OCI-LY1 (cell line): ENCODE data around the gene TERT.

Experiments
- H2AFZ ChIP-seq: fragments of 200-600 bp; sonication (generic), shearing (Covaris generic); 2 replicates; pipeline ENCODE4 v1.6.0; 2014; ENCODE audit warnings: antibody characterized with exemption, mild to moderate bottlenecking, low read length
- H3F3A ChIP-seq: fragments of 200-600 bp; sonication (generic), shearing (Covaris generic); 2 replicates; pipeline ENCODE4 v1.6.0; 2014; ENCODE audit warnings: mild to moderate bottlenecking, antibody characterized with exemption, low read length, moderate library complexity; ENCODE audit not compliant: insufficient read depth
- H3K27ac ChIP-seq: fragments of 200-600 bp; sonication (generic); 2 replicates; pipeline ENCODE4 v1.5.1; 2014; ENCODE audit warnings: low read length, mixed run types, mild to moderate bottlenecking, low read depth; ENCODE audit not compliant: poor library complexity, severe bottlenecking
- H3K27me3 ChIP-seq: fragments of 200-600 bp; sonication (generic); 2 replicates; pipeline ENCODE4 v1.6.0; 2014; ENCODE audit warnings: antibody characterized with exemption, mild to moderate bottlenecking, low read length, moderate library complexity; ENCODE audit not compliant: insufficient read depth
- H3K36me3 ChIP-seq: fragments of 200-600 bp; sonication (generic); 2 replicates; pipeline ENCODE4 v1.6.1; 2014; ENCODE audit warnings: mild to moderate bottlenecking, antibody characterized with exemption, low read length, moderate library complexity, mixed read lengths; ENCODE audit not compliant: insufficient read depth
- H3K4me1 ChIP-seq: fragments of 200-600 bp; sonication (generic); 2 replicates; pipeline ENCODE4 v1.5.1; 2014; ENCODE audit warnings: mild to moderate bottlenecking, low read length, moderate library complexity; ENCODE audit not compliant: insufficient read depth, severe bottlenecking
- H3K4me2 ChIP-seq: fragments of 200-600 bp; sonication (generic), shearing (Covaris generic); 2 replicates; pipeline ENCODE4 v1.6.1; 2014; ENCODE audit warnings: low read length
- H3K4me3 ChIP-seq: fragments of 200-600 bp; sonication (generic); 2 replicates; pipeline ENCODE4 v1.5.1; 2014; ENCODE audit warnings: low read length, low read depth, mild to moderate bottlenecking, mixed read lengths; ENCODE audit not compliant: poor library complexity, severe bottlenecking
- H3K79me2 ChIP-seq: fragments of 200-600 bp; shearing (Covaris generic); 2 replicates; pipeline ENCODE4 v1.6.1; 2016; ENCODE audit warnings: mixed run types, low read length, mixed read lengths; ENCODE audit not compliant: insufficient read depth
- H3K9ac ChIP-seq: fragments of 200-600 bp; sonication (generic), shearing (Covaris generic); 2 replicates; pipeline ENCODE4 v1.6.1; 2014; ENCODE audit warnings: mild to moderate bottlenecking, low read length, mixed read lengths
- H3K9me2 ChIP-seq: fragments of 200-600 bp; sonication (generic), shearing (Covaris generic); 2 replicates; pipeline ENCODE4 v1.6.1; 2014; ENCODE audit warnings: low read depth, mild to moderate bottlenecking, low read length, mixed read lengths
- H3K9me3 ChIP-seq: fragments of 200-600 bp; shearing (Covaris generic); 2 replicates; pipeline ENCODE4 v1.6.1; 2014; ENCODE audit warnings: low read length, mixed read lengths
- H4K20me1 ChIP-seq: fragments of 200-600 bp; sonication (generic), shearing (Covaris generic); 2 replicates; pipeline ENCODE4 v1.6.0; 2016; ENCODE audit warnings: mild to moderate bottlenecking, low read length; ENCODE audit not compliant: insufficient read depth
- CTCF ChIP-seq: fragments of 200-600 bp; sonication (generic), shearing (Covaris generic); IDR thresholded peaks from 2 replicates; pipeline ENCODE4 v1.5.1; 2017; ENCODE audit warnings: mild to moderate bottlenecking, antibody characterized with exemption, low read length, moderate library complexity, mixed read lengths
- EZH2 ChIP-seq: fragments of 200-600 bp; sonication (generic), shearing (Covaris generic); IDR thresholded peaks from 2 replicates; pipeline ENCODE4 v1.8.0; 2017; ENCODE audit warnings: borderline replicate concordance, mixed run types, mild to moderate bottlenecking, antibody characterized with exemption, low read length, moderate library complexity, mixed read lengths

Gene TERT

GRCh38 chr5:1243487-1244130 is 51.3 kb downstream of the TERT start:
- TF ChIP-seq CTCF, result no peak
- no peak for TF ChIP-seq EZH2
- Histone ChIP-seq H3K4me3 (no peak overlapping the region), H3K27ac (no peak overlapping the region), H3K9me2 (no peaks in the 10 kb centered on the region), H3K79me2 (no peaks in the 10 kb centered on the region), H3K4me2 (no peak overlapping the region), H3K4me1 (no peaks in the 10 kb centered on the region), H3K36me3 (no peaks in the 10 kb centered on the region), H3K9me3 (no peaks in the 10 kb centered on the region), H3K9ac (no peak overlapping the region), H2AFZ (no peak overlapping the region), H4K20me1 (no peaks in the 10 kb centered on the region), H3F3A (no peaks in the 10 kb centered on the region), H3K27me3 (no peaks in the 10 kb centered on the region)

- no peak overlapping the region for H3K4me2 ChIP-seq
- H3K9me3 ChIP-seq, result no peaks in the 10 kb centered on the region
- no peak overlapping the region for H3K9ac ChIP-seq
- H2AFZ ChIP-seq, result no peak overlapping the region
- no peaks in the 10 kb centered on the region for H3K36me3 ChIP-seq
- no peaks in the 10 kb centered on the region for H3K79me2 ChIP-seq
- no peaks in the 10 kb centered on the region for H3F3A ChIP-seq
- H4K20me1 ChIP-seq, result no peaks in the 10 kb centered on the region
- H3K27me3 ChIP-seq, result no peaks in the 10 kb centered on the region
- TF ChIP-seq CTCF, result no peak
- no peak for TF ChIP-seq EZH2
- no peak overlapping the region for H3K4me3 ChIP-seq
- H3K27ac ChIP-seq, result no peak overlapping the region
- no peaks in the 10 kb centered on the region for H3K4me1 ChIP-seq
- H3K9me2 ChIP-seq, result no peaks in the 10 kb centered on the region
Measured at GRCh38 chr5:1242733-1243486, 52.0 kb downstream of the TERT start.

GRCh38 chr5:1241509-1242080 is 53.3 kb downstream of the TERT start:
- no peak overlapping the region for H3K4me3 ChIP-seq
- no peak overlapping the region for H3K4me2 ChIP-seq
- no peak overlapping the region for H3K9ac ChIP-seq
- no peak overlapping the region for H2AFZ ChIP-seq
- no peaks in the 10 kb centered on the region for H3K9me3 ChIP-seq
- H3K27me3 ChIP-seq, result no peaks in the 10 kb centered on the region
- no peaks in the 10 kb centered on the region for H4K20me1 ChIP-seq
- no peaks in the 10 kb centered on the region for H3K79me2 ChIP-seq
- no peak overlapping the region for H3K27ac ChIP-seq
- H3K4me1 ChIP-seq, result no peaks in the 10 kb centered on the region
- H3K9me2 ChIP-seq, result no peaks in the 10 kb centered on the region
- H3K36me3 ChIP-seq, result no peaks in the 10 kb centered on the region
- H3F3A ChIP-seq, result no peaks in the 10 kb centered on the region
- TF ChIP-seq EZH2, result no peak
- no peak for TF ChIP-seq CTCF
